HT1080 (cell line): ENCODE measurements around the gene DDX56. TPM values are rescaled to one million over a fixed set of nuclear protein-coding genes. Genes with fewer than 3 reads are reported as not detected.

ENCODE experiments used
- DNase-seq: peaks from one replicate; pipeline ENCODE4 v3.0.0-alpha.2; 2015; ENCODE audit warnings: low read depth
- polyA plus RNA-seq, 2 experiments: library from polyadenylated mRNA; depleted of rRNA; stranded (reverse); fragments of >200 nt; gene quantifications; 2 replicates each; pipeline ENCODE4 v1.2.3, GENCODE V29; 2015
- total RNA-seq: library from RNA; depleted of rRNA; stranded (reverse); fragments of >200 nt; shearing (Covaris generic); gene quantifications from 2 replicates; pipeline ENCODE4 v1.2.3, GENCODE V29; 2014; rRNA removed

The DDX56 gene, protein sequence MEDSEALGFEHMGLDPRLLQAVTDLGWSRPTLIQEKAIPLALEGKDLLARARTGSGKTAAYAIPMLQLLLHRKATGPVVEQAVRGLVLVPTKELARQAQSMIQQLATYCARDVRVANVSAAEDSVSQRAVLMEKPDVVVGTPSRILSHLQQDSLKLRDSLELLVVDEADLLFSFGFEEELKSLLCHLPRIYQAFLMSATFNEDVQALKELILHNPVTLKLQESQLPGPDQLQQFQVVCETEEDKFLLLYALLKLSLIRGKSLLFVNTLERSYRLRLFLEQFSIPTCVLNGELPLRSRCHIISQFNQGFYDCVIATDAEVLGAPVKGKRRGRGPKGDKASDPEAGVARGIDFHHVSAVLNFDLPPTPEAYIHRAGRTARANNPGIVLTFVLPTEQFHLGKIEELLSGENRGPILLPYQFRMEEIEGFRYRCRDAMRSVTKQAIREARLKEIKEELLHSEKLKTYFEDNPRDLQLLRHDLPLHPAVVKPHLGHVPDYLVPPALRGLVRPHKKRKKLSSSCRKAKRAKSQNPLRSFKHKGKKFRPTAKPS
- 159 and 169 TPM in 2 replicates for total RNA-seq
- polyA plus RNA-seq (2015; cell fraction: cytosol; rRNA removed) = 69.1 and 76.0 TPM in 2 replicates
- 157 and 180 TPM in 2 replicates for polyA plus RNA-seq (2015; cell fraction: nucleus; rRNA removed)

DNA sequence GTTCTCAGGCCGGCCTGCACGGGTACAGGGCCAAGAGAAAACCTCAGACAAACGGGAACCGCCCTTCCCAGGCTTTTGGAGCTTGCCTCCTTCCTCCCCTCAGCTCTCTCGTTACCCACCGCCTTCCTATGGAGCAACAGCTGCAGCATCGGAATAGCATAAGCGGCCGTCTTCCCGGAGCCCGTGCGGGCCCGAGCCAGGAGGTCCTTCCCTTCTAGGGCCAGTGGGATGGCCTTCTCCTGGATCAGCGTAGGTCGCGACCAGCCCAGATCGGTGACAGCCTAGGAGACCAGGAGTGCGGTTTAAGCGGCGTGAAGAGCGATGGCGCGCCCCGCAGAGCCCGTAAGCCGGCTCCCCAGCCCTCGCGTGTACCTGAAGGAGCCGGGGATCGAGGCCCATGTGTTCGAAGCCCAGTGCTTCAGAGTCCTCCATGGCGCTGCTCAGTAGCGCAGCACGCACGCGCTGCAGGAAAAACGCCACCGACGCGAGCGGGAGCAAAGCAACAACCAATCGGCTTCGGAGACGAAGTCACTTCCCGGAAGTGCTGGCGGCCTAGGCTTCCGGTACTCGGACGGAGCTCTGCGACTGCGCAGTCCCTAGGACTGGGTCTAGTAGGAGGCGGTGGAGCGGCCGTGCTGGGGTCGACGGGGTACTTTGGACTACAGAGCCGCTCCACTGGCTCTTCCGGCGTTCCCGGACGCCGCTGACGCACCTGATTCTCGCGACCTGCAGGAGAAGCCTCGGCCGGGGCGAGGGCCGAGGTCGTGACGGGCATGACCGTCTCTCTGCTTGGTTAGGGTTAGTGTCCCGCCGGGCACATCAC is at the start of gene DDX56:
TSS of gene DDX56 (minus strand) at position 445 of the 823 bp plus-strand sequence. CDS start at position 432, 13 bp downstream.
- DNase-seq = peak; percentile 92

DNA sequence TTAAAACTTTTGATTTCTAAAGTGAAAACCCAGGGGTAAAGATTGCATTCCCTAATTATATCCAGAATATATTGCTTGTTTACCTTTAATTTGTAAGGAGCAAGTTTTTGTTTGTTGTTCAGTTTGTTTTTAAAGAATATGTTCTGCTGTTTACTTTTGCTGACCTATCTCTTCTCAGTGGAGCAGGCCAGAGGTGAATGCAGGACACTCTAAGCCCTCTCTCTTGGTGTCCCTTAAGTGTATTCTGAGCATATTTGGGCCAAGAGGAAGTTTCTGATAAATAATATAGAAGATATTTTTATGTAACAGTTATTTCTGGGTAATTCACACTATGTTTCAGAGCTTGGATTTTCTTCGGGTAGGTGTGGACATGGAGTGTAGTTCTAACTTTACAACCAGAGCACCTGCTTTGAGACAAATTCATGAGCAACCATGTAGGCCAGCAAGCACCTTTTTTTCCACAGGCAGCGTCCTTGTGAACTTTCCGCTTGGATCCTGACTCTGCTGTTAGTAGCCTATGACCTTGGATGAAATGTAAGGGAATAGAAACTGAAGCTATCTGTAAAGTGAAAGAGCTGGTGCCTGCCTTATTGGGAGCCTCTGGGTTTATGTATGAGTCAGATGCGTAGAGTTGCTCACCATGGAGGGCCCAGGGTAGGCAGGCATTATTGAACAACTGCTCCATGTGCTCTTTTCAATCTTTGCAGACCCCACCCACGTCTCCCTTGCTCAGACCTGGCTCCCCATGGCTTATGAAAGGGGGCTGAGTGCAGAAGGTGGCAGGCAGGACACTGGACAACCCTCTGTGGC is 48.8 kb upstream of the DDX56 start:
- DNase-seq = peak; percentile 42

DNA sequence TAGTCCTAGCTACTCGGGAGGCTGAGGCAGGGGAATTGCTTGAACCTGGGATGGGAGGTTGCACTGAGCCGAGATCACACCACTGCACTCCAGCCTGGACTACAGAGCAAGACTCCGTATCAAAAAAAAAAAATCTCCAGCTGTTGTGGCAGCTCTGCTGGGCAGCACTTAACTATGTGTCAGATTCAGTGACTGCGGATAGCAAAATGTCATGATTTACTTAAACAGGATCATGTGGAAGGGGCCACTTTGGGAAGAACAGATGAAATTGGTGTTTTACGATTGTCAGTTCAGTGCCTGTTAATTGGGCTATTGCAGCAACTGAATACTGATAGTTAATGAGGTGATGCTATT is 48.0 kb upstream of the DDX56 start:
- DNase-seq = no peak

DNA sequence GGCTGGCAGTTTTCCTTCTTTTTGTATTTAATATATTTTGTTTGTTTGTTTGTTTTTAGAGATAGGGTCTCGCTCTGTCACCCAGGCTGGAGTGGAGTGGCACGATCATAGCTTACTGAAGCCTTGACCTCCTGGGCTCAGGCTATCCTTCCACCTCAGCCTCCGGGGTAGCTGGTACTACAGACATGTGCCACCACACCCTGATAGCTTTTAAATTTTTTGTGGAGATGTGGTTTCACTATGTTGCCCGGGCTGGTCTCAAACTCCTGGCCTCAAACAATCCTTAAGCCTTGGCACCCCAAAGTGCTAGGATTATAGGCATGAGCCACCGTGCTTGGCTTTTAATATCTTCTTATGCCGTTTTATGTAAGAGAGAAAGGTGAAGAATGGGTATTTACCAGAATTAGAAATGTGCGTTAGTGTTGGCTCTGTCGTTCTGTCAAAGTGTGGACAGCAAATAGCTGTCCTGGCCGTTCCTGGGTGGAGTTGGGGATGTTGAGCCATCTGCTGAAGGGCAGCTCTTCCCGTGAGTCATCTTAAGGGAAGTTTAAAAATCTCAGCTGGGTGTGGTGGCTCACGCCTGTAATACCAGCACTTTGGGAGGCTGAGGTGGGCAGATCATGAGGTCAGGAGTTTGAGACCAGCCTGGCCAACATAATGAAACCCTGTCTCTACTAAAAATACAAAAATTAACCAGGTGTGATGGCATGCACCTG is 47.5 kb upstream of the DDX56 start:
- peak; percentile 65 for DNase-seq

DNA sequence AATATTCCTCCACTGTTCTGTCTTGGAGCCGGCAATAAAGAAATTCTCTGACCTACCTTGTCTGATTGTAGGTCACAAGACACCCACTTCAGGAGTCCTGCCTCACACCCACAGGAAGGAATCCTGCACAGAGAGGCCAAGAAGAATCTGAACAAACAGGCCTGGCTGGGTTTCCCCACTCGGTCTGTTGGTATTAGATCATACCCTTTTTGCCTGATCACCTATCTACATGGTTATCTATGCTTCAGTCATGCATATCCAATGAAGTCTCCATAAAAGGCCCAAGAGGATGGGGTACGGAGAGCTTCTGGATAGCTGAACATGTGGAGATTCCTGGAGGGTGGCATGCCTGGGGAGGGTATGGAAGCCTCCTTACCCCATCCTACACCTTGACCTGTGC is 45.0 kb upstream of the DDX56 start:
- DNase-seq = no peak

DNA sequence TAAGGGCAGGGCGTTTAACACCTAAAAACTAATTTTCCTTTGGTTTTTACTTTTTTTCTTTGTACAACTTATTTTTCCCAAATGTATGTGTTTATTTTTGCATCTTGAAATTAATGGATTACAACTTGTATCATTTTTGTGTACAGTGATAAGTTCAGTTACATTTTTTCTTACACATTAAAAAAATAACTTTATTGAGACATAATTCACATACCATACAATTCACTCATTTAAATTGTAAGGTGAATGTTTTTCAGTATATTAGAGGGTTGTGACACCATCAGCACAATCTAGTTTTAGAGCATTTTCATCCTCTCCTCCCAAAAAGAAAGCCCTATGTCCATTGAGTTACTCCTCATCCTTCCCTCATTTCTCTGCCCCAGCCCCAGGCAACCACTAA is 44.3 kb upstream of the DDX56 start:
- DNase-seq = no peak

DNA sequence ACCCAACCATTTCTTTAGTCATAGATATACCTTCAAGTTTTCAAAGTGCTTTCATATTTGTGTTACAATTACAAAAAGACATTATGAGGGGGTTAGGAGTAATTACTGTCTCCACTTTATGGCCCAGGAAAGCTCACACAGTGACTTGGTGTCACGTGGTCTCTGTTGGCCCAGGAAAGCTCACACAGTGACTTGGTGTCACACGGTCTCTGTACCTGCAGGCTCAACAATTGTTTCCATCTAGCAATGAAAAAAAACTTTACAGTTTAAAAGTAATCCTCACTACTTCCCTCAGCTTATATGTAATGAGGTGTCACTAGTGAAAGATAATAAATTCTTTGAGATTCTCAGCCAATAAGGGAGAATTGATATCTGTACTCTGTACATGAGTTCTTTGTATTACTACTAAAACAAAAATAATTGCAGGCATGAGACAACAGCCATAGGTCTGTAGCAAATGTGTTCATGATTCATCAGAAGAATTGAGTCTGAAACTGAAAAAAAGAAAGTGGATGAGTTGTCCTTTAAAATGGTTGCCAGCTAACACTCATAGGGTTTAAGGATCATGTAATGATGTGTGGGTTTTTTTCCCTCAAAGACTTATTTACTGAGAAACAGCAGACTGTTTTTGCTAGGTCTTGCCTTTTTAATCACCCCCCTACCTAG is 43.6 kb upstream of the DDX56 start:
- peak; percentile 62 for DNase-seq

DNA sequence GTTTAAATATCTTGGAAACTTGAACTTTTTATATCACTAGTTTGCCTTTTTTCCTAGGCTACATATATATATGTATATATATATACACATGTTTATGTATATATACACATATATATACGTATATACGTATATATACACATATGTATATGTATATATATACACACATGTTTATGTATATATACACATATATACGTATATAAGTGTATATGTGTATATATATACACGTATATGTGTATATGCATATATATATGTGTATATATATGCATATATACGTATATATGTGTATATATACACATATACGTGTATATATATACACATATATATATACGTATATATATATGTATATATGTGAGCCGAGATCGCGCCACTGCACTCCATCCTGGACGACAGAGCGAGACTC is 42.8 kb upstream of the DDX56 start:
- no peak for DNase-seq

DNA sequence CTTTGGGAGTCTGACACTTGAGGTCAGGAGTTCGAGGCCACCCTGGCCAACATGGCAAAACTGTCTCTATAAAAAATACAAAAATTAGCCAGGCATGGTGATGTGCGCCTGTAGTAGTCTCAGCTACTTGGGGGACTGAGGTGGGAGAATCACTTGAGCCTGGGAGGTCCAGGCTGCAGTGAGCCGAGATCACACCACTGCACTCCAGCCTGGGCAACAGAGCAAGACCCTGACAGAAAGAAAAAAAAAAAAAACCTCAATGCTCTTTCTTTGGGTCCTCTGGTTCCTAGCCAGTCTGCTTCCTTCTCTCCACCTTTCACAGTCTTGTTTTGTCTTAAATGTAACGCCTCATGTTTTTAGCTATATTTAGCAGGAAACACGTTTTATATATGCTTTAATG is 42.1 kb upstream of the DDX56 start:
- DNase-seq = no peak

DNA sequence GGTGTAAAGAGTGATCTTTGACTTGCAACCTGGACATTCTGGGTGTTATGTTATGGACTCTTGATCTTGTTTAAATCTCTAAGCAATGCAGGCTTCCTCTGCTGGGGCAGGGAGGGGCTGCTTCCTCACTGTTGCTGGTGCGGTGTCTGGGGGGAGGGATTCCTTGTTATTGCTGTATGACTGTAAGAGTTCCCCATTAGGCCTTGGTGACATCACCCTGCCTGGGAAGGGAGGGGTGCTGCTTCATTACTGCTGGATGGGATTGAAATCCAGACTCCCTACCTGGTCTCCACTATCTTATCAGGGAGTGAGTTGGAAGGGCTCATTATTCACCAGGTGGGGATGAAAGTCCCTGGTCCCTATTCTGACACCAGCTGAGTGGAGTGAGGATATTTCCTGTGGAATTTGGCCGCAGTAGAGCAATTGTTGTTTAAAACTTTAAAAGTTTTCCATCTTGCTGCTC is 41.5 kb upstream of the DDX56 start:
- no peak for DNase-seq

DNA sequence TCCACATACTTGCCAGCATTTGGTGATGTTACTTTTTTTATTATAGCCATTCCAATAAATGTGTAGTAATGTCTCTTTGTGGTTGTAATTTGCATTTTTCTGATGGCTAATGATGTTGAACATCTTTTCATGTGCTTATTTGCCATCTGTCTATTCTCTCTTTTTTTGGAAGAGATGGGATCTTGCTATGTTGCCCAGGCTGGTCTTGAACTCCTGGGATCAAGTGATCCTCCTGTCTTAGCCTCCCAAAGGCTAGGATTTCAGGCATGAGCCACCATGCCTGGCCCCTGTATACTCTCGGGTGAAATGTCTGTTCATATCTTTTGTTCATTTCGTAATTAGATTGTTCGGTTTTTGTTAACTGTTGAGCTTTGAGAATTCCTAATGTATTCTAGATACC is 36.1 kb upstream of the DDX56 start:
- no peak for DNase-seq

DNA sequence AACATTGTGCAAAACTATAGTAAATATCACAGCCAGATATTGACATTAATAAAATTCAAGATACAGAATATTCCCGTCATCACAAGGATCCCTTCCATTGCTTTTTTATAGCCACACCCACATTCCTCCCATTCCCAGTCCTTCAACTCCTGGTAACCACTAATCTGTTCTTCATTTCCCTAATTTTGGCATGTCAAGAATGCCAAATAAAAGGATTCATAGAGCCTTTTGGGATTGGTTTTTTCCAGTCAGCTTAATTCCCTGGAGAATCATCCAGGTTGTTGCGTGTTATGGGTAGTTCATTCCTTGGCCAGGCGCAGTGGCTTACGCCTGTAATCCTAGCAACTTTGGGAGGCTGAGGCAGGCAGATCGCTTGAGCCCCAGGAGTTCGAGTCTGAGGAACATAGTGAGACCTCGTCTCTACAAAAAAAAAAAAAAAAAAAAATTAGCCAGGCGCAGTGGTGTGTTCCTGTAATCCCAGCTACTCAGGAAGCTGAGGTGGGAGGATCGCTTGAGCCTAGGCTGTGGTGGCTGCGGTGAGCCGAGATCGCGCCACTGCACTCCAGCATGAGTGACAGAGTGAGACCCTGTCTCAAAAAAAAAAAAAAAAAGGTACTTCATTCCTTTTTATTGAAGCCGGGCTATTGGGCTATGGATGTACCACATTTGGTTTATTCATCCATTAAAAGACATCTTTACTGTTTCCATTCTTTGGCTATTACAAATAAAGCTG is 35.4 kb upstream of the DDX56 start:
- no peak for DNase-seq

DNA sequence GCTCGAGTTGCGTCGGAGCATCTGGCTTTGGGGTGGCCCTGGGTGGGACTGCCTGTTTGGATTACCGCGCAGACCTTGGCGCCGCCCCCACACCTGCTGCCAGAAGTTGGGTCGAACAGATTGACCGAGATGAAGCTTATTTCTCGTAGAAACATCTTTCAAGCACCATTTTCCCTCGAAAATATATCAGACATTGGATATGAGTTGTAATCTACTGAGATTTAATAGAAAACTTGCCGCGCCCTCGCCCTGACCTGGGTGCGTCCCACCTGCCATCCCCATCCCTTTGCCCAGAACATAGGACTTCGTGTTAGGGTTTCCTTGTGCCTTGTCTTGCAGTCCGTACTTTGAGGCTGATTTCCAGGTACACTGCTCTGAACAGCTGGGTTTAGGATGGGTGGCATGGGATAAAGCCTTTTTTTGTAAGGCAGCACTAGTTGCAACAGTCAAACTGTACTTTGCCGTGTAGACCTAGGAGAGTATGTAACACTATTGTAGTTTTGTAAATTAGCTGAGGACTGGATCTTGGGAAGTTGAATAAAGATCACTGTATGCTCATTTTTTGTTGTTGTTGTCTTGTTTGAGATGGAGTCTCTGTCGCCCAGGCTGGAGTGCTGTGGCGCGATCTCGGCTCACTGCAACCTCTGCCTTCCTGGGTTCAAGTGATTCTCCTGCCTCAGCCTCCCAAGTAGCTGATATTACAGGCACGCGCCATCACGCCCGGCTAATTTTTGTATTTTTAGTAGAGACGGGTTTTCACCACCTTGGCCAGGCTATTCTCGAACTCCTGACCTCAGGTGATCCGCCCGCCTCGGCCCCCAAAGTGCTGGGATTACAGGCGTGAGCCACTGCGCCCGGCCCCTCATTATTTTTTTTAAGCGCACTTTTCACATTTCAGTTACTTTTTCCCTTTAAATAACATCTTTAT is 33.7 kb upstream of the DDX56 start:
- no peak for DNase-seq

DNA sequence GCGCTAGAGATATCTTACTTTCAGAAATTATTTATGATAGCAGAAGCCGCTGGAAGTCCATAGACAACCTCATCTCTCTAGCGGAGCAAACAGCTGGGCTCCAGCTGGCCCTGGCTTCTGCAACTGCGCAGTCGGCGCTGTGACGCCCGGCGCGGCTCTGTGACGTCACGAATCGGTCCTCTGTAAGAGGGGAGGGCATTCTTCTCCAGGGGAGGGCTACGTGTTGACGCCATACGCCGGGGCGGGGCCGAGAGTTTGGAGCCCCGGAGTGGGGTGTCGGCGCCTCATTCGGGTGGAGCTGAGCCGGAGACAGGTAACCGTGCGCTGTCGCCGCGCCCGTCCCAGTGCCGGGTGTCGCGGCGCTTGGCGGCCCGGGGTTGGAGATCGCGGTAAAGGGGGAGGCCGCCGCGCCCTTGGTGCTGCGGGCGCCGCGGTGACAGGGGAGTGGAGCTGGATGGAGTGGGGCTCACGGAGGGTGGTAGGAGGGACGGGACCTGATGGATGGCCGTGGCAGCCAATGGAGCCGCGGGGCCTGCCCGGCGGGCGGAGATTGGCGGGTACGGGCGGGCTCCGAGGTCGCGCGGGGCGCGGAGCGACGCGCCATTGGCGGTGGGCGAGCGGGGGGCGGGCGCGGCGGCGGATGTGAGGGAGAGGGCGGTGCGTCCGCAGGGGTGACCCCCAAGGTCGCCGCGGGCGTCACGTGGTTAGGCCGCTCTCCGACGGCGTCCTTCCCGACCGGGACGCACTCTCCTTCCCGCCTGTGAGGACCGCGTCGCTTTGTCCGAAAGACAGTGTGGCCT is 32.8 kb upstream of the DDX56 start, which contains the start of gene OGDH:
TSS of gene OGDH (plus strand) at position 287 of the 800 bp plus-strand sequence. CDS start 17,717 bp downstream, outside the sequence.
- DNase-seq = peak; percentile 97

DNA sequence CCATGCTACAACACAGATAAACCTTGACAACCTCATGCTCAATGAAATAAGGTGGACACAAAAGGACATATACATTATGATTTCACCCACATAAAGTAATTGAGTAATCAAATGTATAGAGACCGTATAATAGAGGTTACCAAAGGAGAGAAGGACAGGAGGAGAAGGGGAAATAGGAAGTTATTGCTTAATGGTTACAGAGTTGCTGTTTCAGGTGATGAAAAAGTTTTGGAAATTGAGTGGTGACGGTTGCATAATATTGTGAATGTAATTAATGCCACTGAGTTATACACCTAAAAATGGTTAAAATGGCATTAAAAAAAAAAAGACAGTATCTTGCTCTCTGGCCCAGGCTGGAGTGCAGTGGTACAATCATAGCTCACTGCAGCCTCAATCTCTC is 31.2 kb upstream of the DDX56 start:
- no peak for DNase-seq

DNA sequence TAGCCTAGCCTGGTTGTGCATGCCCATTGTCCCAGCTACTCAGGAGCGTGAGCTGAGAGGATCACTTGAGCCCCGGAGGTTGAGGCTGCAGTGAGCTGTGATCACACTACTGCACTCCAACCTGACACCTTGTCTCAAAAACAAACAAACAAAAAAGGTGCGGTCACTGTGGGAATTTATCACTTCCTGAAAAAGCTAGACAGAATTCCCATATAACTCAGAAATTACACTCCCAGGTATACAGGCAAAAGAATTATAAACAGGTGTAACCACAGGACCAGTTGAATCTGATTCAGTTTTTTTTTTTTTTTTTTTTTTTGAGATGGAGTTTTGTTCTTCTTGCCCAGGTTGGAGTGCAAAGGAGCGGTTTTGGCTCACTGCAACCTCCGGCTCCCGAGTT is 29.5 kb upstream of the DDX56 start:
- DNase-seq = no peak

DNA sequence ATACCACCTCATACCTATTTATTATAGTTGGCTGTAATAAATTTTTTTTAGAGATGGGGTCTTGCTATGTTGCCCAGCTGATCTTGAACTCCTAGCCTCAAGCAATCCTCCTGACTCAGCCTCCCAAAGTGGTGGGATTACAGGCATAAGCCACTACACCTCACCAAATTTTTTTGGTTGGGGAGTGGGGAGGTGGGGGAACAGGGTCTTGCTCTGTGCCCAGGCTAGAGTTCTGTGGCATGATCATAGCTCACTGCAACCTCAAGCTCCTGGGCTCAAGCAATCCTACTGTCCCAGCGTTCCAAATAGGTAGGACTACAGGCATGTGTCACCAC is 28.8 kb upstream of the DDX56 start:
- no peak for DNase-seq
